ENCODE results near the gene LCE6A.

The LCE6A gene, protein sequence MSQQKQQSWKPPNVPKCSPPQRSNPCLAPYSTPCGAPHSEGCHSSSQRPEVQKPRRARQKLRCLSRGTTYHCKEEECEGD

DNA sequence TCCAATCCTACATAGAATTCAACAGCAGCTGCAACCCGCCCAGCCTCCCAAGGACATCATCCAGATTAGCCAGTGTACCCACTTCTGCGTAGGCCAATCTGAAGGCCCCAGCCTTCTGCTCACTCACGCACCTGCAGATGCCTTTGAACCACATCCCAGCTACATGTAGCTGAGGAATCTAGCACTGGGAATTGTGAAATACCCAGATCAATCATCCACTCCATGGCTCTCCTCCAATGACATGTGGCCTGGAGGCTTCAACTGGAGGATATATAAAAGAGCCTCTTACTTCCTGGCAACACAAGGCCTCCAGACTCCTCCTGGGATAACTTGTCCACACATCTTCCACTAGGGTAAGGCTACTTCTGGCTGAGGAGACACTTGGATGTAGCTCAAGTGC, at the start of gene LCE6A:
LCE6A (plus strand) TSS at position 301 of the 400 bp plus-strand sequence. CDS start 665 bp downstream, outside the sequence.
- DNase-seq = no peak

DNA sequence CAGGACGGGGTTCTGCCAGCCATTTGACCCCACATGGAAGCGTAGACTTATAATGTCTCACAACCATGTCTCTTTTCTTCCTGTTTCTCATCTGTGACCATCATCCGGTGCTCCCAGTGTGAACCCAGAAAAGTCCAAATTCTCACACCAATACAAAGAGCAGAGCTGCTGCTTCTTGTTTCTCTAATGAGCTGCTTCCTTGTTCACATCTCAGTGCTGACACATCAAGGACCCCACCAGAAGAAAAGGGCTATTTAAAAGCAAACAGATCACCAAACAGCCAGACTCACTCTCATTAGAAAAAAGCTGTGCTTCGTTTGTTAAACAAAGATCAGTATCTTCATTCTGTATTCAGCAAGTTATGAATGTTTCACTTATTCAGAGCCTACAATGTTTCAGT, 47.0 kb upstream of the LCE6A start:
- no peak for DNase-seq

DNA sequence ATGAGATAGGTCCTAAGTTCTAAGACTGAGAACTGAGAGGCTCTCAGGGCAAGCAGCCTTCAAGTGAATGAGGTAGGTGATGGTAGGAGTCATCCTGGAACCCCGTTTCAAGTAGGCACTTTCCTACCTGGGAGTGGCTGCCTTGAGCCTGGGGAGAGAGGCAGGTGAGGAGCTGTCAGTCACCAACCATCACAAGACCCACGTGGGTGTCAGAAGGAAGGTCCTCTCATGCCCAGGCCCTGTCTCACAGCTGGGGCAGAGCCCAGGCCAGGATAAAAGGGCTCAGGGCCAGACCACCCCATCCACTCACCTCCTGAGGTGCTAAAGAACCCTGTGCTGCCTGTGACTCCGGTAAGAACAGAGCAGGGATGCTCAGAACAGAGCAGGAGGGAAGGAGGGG, 46.2 kb upstream of the LCE6A start, which contains the start of gene LCE1D:
LCE1D (plus strand) TSS at position 301 of the 400 bp plus-strand sequence. CDS start 1,074 bp downstream, outside the sequence.
- no peak for DNase-seq

DNA sequence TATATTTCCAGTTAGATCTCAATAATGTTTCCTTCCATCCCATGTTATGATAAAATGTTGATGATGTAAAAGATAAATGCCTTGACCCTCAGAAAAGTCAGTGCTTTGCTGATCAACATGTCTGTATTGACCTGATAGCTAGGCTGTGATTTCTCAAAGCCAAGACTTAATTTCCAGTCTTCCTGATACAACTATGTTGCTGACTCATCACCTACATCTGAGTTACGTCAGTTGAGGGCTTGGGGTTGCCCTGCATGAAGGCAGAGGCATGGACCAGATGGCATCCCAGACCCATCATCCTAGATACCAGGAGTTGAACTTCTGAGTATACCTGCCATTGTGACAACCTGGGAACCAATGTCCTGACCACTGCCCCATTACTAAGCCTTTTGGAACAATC, 41.3 kb upstream of the LCE6A start:
- no peak for DNase-seq

DNA sequence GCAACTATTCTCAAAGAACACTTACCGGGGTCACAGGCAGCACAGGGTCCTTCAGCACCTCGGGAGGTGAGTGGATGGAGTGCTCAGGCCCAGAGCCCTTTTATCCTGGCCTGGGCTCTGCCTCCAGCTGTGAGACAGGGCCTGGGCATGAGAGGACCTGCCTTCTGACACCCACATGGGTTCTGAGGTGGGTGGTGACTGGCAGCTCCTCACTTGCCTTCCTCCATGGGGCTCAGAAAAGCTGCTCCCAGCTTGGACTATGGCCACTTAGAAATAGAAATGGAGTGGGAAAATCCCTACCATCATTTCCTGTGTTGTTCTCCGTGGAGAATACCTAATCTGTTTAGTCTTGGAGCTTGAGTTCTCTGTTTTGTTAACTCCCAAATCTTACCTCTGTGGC, 36.1 kb upstream of the LCE6A start, which contains the start of gene LCE1C:
LCE1C (minus strand) TSS at position 76 of the 400 bp plus-strand sequence. CDS start 1,173 bp downstream, outside the sequence.
- no peak for DNase-seq

DNA sequence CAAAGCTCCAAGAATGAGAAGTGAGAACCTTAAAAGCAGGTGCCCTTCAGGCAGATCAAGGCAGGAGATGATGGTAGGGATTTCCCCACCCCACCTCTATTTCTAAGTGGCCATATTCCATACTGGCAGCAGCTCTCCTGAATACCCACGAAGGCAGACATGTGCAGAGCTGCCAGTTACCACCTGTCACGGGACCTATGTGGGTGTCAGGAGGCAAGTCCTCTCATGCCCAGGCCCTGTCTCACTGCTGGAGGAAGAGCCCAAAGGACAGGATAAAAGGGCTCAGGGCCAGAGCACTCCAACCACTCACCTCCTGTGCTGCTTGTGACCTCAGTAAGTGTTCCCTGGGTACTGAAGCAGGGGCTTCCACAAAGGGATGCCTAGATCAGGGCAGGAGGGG, 31.6 kb upstream of the LCE6A start:
- no peak for DNase-seq

DNA sequence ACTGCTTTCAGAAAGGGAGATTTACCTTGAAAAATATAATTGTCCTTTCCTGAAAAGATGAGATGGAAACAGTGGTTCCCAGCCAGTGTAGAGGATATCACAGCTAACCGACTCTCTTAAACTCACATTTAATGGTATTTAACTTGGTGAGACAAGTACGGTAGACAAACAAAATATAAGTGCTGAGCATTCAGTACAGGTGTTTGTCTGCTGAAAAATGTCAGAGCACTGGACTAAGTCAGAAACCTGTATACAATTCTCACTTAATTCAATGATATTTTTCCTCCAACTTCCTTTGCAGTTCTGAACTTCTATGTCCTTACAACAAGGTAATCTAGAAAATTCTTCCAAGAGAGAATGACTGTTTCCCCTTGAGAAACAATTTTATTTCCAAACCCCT, 31.0 kb upstream of the LCE6A start, which contains the start of gene LCE1B:
LCE1B (plus strand) TSS at position 301 of the 400 bp plus-strand sequence. CDS start 476 bp downstream, outside the sequence.
- DNase-seq = no peak

DNA sequence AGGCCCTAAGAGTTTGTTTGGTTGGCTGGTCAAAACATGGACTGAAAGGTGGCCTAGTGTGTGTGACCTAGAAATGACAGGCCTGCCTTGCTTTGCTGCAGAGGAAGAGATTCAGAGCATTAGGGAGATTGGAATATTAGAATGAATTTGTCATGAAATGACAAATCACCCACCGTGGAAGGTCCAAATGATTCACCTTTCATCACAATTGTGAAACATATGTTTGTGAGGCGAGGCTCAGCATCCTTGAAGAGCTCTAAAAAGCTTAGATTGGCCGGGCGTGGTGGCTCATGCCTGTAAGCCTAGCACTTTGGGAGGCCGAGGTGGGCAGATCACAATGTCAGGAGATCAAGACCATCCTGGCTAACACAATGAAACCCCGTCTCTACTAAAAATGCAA, 25.3 kb upstream of the LCE6A start:
- no peak for DNase-seq

DNA sequence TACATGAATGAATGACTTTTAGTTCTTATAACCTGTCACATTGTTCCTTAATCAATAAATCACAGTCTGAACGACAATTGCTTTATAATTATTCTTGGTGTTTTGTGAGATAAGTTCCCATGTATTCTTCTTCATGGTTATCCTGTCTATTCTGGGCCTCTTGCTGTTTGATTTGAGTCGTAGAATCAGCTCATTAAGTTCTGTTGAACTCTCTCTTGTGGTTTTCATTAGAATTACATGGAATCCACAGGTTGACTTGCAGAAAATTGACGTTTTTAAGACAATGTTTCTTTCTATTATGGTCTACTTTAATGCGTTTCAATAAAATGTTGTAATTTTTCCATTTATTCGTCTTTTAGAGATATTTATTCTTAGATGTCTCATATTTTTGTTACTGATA, 19.4 kb upstream of the LCE6A start:
- DNase-seq = no peak

DNA sequence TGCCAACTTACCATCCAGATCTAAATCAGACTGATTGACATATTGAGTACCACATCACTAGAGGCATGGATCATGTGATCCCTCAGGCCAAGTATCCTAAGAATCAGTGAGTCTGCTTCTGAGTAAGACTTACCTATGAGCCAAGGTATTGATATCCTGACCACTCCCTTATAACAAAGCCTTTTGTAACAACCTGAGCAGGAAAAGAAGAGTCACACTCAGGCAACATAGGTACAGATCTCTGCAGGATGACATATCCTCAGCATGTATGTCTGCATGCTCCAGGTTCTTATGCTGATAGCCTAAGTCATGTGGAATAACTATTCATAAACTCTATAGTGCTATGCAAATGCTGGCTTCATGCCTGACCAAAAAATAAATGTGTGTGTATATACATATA, 17.7 kb upstream of the LCE6A start:
- DNase-seq = no peak

DNA sequence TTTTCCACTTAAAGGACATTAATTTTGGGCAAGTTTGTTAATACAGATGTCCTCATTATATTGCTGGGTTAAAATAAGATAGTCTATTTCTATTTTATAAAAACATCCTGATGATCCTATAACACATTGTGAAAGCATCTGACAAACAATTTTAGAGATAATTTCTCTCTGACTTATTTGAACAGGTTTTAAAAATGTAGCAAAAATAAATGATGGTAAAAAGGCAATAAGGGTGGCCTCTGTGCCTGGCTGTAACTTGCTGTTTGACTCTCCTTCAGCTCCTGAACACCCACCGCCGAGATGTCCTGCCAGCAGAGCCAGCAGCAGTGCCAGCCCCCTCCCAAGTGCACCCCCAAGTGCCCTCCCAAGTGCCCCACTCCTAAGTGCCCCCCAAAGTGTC, 15.5 kb upstream of the LCE6A start, which contains the start of gene LCE1A:
LCE1A (plus strand) TSS at position 301 of the 400 bp plus-strand sequence; CDS start at position 301, 0 bp downstream.
- no peak for DNase-seq

DNA sequence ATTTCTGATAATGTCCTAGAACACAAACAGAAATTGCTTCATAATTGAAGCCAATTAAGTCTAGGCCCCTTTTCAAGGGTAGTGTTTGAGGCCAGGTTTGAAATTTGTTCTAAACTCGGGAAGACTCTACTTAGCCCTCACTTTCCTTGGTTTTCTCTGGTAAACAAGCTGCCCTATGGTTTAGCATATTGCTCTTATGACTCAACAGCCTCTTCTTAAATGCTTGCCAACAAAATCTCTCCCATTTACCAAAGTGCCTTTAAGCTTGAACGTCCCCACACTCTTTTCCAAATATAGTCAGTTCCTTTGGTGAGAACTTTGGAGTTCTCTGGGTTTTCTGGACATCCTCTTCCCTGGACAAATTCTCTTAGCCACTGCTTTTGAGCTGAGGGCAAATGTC, 5.8 kb upstream of the LCE6A start:
- DNase-seq = no peak

DNA sequence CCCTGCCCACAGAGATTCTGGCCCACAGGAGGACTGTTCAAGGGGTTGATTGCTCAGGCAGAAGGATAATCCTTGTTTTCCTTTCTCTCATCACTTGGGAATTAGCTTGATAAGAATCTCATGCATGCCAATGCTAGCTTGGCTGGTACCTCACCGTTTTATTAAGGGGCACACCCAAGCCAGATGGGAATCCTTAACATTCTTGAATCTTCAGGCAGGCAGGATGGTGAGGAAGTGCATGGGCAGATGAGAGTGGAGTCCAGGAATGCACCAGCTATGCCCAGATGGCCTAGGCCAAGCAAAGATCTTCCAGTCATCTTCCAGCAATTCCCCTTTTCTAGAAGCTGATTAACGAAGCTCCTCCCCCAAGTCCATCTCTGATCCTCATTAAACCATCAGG, 13.0 kb downstream of the LCE6A start:
- DNase-seq = no peak

DNA sequence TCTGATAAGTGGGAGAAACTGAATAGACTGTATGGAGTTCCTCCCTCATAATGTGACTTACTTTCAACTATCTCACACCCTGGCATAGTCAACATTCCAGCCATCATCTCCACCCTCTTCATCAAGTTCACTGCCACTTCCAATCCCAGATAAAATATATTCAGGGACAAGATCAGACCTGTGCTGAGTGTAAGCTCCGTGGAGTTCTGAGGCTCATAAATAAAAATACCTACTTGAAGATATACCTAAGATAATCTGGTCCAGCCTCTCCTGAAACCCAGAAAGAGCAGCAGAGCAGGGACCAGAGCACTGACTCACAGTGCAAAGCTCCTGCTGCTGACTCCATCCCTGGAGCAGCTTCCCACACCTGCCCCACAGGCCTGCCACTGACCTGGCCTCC, 15.4 kb downstream of the LCE6A start:
- DNase-seq = no peak

DNA sequence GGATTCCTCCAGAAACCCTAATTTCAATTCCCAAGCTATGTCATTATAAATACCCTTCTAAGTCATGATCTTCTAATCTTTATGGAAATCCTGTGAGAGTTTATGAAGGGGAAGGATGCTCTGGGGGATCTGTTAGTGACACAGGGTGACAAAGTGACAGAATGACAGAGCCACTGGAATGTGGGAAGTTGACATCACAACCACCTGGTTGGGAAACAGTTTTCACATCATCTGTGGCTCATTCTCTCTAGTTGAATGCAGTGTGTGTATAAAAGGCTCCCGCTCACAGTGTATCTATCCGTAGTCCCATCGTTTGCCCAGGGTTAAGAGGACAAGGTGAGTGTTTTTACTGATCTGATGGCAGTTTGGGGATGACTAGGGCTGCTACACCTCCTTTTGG, 17.0 kb downstream of the LCE6A start, which contains the start of gene LCE7A:
LCE7A (plus strand) TSS at position 301 of the 400 bp plus-strand sequence. CDS start 702 bp downstream, outside the sequence.
- DNase-seq = no peak

DNA sequence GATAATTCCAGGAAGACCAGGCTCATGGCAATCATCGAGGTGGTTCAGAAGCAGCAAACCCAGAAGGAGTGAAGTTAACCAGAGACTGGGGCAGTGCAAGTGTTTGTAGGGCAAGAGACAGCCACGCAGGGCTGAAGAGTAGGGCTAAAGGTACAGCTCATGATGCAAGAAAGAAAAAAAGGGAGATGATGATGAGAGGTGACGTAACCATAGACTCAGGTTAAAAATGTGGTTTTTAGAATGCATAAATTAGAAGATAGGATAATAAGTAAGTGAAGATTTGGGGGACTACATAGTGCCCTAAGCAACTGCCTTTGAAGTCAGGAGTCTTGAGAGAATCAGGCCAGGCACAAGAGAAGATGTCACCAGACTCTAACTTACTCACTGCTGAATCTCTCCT, 17.5 kb downstream of the LCE6A start:
- no peak for DNase-seq

DNA sequence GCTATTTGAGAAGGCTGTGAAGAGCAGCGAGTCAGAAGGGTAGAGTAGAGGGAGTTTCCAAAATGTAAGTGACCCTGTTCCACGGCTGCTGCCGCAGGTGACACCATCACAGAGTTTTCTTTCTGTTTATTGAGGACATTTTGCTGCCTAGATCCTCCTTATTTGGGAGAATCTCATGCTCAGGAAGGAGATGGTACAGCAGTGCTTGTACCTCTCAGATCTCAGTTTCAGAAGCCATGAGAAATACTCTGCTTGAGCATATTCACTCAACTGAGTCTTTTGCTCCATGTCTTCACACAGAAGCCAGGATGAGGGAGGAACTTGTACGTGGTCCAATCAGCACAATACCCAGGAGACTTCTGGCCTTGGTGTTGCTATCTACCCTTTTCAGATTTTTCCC, 18.7 kb downstream of the LCE6A start:
- DNase-seq = no peak

DNA sequence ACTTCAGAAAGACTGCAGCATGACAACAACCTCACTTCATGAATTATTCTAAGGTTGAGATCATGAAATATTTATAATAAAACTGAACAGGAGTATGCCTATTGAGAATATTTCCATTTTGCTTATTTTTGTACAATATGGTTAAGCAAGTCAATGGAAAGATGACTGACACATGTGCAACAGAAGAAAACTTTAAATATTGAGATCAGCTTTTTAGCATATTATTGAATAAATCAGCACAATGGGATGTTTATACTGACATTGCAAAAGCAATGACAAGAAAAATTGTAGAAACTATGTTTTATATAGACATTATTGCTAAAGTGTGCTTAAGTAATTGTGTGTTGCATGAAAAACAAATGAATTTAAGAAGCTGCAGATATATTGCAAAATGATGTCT, 21.8 kb downstream of the LCE6A start:
- no peak for DNase-seq

DNA sequence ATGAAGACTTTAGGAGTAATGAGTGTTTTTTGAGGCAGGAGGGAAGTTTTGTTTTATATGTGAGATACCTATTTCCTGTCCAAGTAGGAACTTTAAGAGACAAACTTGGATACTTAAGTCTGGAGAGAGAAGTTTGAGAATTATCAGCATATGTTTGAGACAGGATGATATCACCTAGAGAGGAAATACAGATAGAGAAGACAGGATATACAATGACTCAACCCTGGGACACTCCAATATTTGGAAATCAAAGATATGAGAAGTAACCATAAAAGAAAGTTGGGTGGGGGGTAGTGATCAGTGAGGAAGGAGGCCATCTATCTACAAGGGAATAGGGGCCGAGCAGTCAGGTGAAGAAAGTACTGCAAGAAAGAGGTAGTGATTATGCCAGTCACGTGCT, 23.7 kb downstream of the LCE6A start:
- no peak for DNase-seq

DNA sequence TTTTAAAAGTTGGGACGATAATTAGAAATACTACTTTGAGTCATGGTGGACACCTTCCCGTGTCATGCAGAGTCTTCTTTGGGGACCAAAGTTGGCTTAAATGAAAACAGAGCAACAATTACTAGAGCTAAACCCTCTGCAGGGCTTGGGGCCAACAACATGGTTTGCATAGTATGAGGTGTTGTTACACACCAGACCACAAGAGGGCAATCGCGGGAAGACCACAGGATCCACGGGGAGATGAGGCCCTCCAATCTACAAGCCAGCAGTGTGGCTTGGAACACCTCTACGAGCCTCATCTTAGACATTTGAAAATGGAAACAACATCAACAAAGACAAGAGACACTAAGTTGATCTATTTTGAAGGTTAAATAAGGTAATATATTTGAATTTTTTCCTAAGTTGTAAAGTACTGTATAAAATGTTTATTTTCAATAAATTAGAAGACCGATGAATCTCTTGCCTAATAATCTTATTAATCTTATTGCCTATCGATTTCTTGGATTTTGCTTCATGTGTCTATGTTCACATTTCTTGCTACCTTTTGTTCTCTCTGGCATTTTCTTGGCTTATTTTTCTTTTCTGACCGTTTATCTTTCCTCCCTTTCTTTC, 27.3 kb downstream of the LCE6A start:
- DNase-seq = peak; percentile 74

DNA sequence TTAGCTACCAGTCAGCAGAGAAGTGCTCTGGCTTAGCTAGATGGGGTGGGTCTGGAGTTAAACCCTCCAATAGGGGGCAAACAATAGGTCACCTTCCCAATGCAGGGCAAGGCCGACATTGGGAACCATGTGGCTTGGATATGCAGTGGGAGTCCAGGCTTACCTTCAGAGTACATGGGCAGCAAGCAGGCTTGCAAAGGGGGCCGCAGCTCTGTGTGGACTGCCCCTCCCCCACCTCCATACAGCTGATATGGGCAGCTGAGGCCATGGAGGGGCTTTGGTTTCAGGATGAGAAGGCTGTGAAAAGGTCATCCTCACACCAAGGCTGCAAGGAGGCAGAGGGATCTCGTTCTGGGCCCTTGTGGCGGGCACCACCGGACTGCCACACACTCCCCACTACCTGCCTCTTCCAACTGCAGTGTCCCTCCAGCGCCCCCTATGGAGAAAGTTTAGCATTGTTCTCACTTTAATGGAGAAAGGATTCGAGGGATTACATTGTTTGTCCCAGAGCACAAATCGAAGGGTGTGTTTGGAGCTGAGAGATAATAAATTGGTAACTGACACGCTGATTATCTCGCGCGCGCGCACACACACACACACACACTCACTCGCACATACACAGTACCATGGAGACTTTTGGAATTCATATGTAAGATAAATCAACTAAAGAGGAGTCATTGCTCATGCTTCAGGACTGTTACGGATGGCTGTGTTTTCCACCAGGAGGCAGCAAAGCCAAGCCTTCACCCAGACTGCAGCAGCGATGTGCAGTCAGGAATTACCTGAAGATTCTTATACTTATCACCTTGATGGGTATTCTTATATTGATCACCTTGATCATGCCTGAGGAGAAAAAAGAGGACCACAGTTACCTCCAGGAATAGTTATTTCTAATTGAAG, 28.4 kb downstream of the LCE6A start:
- peak; percentile 9 for DNase-seq

DNA sequence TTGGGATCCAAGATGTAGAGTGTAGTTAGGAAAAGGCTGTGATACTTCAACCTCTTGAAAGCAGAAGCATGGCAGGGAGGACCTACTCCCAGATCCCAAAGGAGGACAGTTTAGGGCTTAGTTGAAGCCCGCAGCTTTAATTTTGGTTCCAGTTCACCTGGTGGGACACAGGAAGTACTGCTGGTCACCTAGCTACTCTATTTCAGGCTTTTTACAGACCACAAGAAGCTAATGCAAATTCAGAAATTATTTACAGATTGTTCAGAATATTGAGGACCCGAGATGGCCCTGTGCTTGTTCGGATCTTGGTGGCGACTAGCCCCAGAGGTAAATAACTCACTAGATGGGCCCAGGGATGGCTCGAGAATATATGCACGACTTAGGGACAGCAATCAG, 29.1 kb downstream of the LCE6A start:
- DNase-seq = no peak

DNA sequence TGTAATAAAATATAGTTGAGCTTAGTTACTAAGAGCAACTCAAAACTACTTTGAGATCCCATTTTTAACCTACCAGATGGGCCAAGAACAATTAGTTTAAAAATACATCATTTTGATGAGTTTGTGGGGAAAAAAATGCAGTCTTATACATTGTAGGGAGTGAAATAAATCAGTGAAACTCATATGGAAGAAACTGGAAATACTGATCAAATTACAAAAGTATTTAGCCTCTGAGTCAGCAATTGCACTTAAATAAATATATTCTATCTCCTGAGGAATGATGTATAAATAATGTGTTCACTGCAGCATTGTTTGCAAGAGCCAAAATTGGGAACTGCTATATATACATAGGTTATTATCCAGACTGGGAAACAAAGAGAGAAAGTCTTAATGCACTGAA, 30.8 kb downstream of the LCE6A start:
- DNase-seq = no peak

DNA sequence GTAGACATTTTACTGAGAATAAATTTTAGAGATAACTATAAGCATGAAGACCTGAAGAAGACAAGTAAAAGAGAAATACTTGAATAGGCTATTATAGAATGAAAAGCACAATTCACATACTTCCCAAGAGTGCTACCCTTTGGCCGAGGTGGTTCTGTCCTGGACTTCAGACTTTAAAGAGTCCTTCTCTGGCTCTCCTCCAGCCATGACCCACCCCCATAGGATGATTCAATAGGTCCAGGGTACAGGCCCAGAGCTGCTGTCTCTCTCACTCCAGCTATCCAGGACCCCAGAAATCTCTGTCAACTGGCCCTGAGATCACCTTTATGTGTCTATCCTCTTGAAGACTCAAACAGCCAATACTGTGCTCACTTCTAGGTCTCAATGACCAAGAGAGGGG, 34.2 kb downstream of the LCE6A start:
- DNase-seq = no peak
